ENCODE data around the gene CTDSPL. TPM values are rescaled to one million over a fixed set of nuclear protein-coding genes. Genes with fewer than 3 reads are reported as not detected.

Gene CTDSPL
- total and polyA plus RNA-seq, 2 of the 8 experiments (the other 6 are each of a cell fraction or from before 2014, with no cell fraction given), result 20.3 to 42.2 TPM

GRCh38 chr3:37812499-37812896 lies 49.2 kb upstream of the CTDSPL start:
- H4K5ac ChIP-seq (ENCODE audit: insufficient read length, low read depth, low read length), result no peak overlapping the region
- no peak overlapping the region for H3K27ac ChIP-seq (ENCODE audit: low read depth, low read length)
- H3K23ac ChIP-seq (ENCODE audit: insufficient read length), result no peak overlapping the region
- ChIA-PET POLR2A (ENCODE audit: partially characterized antibody) (no interaction called here), CTCF (ENCODE audit: partially characterized antibody) (interaction anchor here (0.8 to 6.2 kb wide), 6 partner anchors 8 to 361 kb away, joined by 3 to 28 read pairs (median 4); no protein-coding TSS in a partner anchor)
- FAIRE-seq (no peak), DNase-seq (ENCODE audit: low read depth in 1 of 2, low spot score in 2 of 2) (no peak)
- H3K79me2 ChIP-seq (ENCODE audit: control insufficient read depth in 1 of 2, insufficient read depth in 2 of 2, low read length in 2 of 2), result no peaks in the 10 kb centered on the region
- H2AFZ ChIP-seq (ENCODE audit: low read length), result no peak overlapping the region
- H4K8ac ChIP-seq (ENCODE audit: extremely low read depth, insufficient read depth, low read length), result no peak overlapping the region
- H2AK5ac ChIP-seq (ENCODE audit: low read depth, low read length), result no peak overlapping the region
- H3K4ac ChIP-seq (replicated peaks; ENCODE audit: insufficient read length, low read depth, low read length), result no peak overlapping the region
- H3K36me3 ChIP-seq (ENCODE audit: control insufficient read depth in 2 of 4, insufficient read depth in 4 of 4, low read length in 3 of 4), result no peaks in the 10 kb centered on the region; a peak in 1 of 8 replicates
- H2BK12ac ChIP-seq (ENCODE audit: low read depth, low read length), result no peak overlapping the region
- H3K27me3 ChIP-seq (replicated peaks in 1 of 4; ENCODE audit: control insufficient read depth in 3 of 4, extremely low read depth in 1 of 4, insufficient read depth in 3 of 4, low read length in 3 of 4), result no peaks in the 10 kb centered on the region
- no peak overlapping the region for H2BK5ac ChIP-seq (ENCODE audit: low read depth, low read length)
- 87% methylated on average over 4 of the region's 4 CpGs; no CpG with 5 or more reads in 1 of the 2 experiments for WGBS, 2 experiments (ENCODE audit: extremely low coverage in 1 of 2, insufficient coverage in 1 of 2, insufficient read length in 1 of 2, insufficient replicate concordance in 2 of 2, low coverage in 1 of 2, low lambda C conversion rate in 2 of 2, missing lambda C conversion rate in 1 of 2)
- no peak overlapping the region for H2BK120ac ChIP-seq (replicated peaks; ENCODE audit: low read depth, low read length)
- no peak overlapping the region for H3K56ac ChIP-seq (replicated peaks; ENCODE audit: insufficient read length, low read depth, low read length)
- no peaks in the 10 kb centered on the region for H3K4me1 ChIP-seq (replicated peaks in 1 of 4; ENCODE audit: control insufficient read depth in 3 of 4, insufficient read depth in 4 of 4, low read length in 3 of 4)
- no peak overlapping the region for H2BK20ac ChIP-seq (ENCODE audit: low read length)
- H3K9ac ChIP-seq (replicated peaks in 1 of 4; ENCODE audit: extremely low read depth in 1 of 4, low read depth in 3 of 4, low read length in 3 of 4), result no peak overlapping the region; a peak in 1 of 7 replicates
- no peak for TF ChIP-seq POLR2AphosphoS5 (IDR thresholded peaks at IDR 0.05; ENCODE audit: low read depth, low read length)
- TF ChIP-seq CHD2 (IDR thresholded peaks at IDR 0.05; ENCODE audit: low read length), result no peak
- no peak for TF ChIP-seq KDM5A (IDR thresholded peaks at IDR 0.05; ENCODE audit: low read length)
- no peak for TF ChIP-seq SIN3A (conservative IDR thresholded peaks at IDR 0.05 in 1 of 2, IDR thresholded peaks at IDR 0.05 in 1 of 2; ENCODE audit: low read depth in 1 of 2, low read length in 2 of 2)
- H4K91ac ChIP-seq (replicated peaks; ENCODE audit: insufficient read length, low read length), result no peak overlapping the region
- no peak overlapping the region for H3K4me3 ChIP-seq (ENCODE audit: extremely low read depth in 1 of 4, insufficient read depth in 2 of 4, low read depth in 3 of 4, low read length in 4 of 4)
- no peak overlapping the region for H2BK15ac ChIP-seq (ENCODE audit: low read length)
- H3K4me2 ChIP-seq (ENCODE audit: insufficient read depth in 1 of 2, low read depth in 2 of 2, low read length in 2 of 2), result no peak overlapping the region
- no peaks in the 10 kb centered on the region for H3K79me1 ChIP-seq (ENCODE audit: low read depth, low read length)
- H3K14ac ChIP-seq (ENCODE audit: insufficient read length), result no peak overlapping the region
- no peaks in the 10 kb centered on the region for H3K9me3 ChIP-seq (ENCODE audit: insufficient read depth in 2 of 2, low read depth in 1 of 2, low read length in 1 of 2)
- H4K20me1 ChIP-seq (replicated peaks in 1 of 2; ENCODE audit: control insufficient read depth in 1 of 2, insufficient read depth in 2 of 2, low read length in 2 of 2), result no peaks in the 10 kb centered on the region
- H3K18ac ChIP-seq (ENCODE audit: extremely low read depth, low read length), result no peak overlapping the region
- H3K23me2 ChIP-seq (ENCODE audit: low read depth, low read length), result no peaks in the 10 kb centered on the region
